Measurements from ENCODE around the gene CPA1. TPM values are rescaled to one million over a fixed set of nuclear protein-coding genes. Genes with fewer than 3 reads are reported as not detected.

CPA1 gene
- total RNA-seq, 1 donor from 2014 or later, result not detected

DNA sequence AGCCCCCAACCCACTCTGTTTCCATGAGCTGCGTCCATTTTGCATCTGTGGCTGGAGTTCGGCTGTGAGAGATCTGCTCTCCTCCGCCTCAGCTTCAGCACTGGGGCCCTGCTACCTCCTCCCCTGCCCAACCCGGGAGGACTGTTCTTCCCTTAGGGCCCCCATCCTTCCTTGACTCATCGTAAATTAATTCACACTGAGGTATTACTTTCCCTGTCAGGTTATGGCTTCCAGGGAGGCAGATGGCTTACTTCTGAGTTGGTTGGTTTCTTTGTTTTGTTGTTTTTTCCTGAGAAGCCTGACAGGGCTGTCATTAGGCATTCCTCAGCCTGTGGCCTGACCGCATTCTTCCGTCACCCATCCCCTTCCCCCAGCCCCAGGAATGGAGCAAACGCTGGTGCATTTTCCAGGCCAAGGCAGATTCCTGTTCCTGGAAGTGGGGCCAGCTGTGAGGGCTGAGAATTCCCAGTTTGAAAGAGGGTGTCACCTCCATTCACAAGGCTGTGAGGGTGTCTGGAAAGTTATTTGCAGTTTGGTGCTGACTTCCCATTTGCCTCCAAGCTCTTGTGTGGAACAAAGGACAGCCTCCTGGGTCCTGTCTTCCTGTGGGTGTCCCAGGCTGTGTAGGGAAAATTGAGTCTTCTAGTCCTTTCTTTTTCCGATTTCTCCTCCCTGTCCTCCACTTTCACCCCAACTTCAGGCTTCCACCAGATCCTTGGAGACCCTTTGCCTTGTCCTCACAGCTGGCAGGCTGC, 24.0 kb upstream of the CPA1 start:
- TF ChIP-seq, protein P1, sequence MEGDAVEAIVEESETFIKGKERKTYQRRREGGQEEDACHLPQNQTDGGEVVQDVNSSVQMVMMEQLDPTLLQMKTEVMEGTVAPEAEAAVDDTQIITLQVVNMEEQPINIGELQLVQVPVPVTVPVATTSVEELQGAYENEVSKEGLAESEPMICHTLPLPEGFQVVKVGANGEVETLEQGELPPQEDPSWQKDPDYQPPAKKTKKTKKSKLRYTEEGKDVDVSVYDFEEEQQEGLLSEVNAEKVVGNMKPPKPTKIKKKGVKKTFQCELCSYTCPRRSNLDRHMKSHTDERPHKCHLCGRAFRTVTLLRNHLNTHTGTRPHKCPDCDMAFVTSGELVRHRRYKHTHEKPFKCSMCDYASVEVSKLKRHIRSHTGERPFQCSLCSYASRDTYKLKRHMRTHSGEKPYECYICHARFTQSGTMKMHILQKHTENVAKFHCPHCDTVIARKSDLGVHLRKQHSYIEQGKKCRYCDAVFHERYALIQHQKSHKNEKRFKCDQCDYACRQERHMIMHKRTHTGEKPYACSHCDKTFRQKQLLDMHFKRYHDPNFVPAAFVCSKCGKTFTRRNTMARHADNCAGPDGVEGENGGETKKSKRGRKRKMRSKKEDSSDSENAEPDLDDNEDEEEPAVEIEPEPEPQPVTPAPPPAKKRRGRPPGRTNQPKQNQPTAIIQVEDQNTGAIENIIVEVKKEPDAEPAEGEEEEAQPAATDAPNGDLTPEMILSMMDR (conservative IDR thresholded peaks at IDR 0.05; ENCODE audit: low read depth, low read length), result no peak
- no peak overlapping the region for H3K4me3 ChIP-seq (ENCODE audit: low read depth, low read length)
- DNase-seq (ENCODE audit: low read depth), result peak; percentile 98

DNA sequence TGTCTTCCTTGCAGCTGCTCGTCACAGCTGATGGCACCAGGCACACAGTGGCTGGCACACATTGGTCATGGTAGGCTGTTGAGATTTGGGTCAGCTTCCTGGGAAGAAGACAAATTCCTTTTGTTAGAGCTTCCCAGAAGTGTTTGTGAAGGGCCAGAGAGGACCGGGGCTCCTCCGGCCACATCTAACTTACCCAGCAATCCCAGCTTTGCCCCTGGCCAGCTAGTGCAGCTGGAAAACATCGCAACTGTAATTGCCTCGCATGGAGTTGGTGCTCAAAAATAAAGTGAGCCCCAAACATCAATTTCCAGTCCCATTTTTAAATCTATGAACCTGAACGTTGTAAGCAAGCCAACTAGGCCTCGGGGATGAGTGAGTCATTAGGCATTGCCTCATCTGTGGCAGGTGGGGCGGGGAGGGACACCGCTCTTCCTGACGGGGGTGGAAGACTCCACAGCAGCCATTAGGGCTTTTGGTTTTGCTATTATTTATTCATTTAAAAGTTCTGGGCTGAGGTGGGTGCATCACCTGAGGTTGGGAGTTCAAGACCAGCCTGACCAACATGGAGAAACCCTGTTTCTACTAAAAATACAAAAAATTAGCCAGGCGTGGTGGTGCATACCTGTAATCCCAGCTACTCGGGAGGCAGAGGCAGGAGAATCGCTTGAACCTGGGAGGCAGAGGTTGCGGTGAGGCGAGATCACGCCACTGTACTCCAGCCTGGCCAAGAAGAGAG, 23.2 kb upstream of the CPA1 start:
- H3K4me3 ChIP-seq (ENCODE audit: low read depth, low read length), result no peak overlapping the region
- peak; percentile 91 for DNase-seq (ENCODE audit: low read depth)
- TF ChIP-seq, protein P1 (conservative IDR thresholded peaks at IDR 0.05; ENCODE audit: low read depth, low read length), result no peak

DNA sequence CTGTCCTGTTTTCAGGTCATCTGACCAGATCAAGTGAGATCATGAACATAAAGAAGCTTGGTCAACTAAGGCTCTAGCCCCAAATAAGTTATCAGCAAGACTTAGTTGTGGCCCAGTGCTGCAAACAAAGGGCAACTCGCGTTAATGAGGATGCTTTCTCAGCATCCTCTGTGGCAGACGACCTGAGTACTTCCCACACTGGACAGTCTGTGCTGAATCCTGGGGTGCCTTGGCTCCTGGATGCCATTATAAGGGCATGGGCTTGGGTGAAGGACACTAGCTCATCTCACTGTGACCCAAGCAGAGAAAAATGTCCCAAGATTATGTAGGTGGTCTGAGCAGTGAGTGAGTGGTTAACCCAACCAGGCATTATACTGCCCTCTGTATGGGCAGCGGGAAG, 21.8 kb upstream of the CPA1 start:
- H3K4me3 ChIP-seq (ENCODE audit: low read depth, low read length), result no peak overlapping the region
- no peak for DNase-seq (ENCODE audit: low read depth)
- TF ChIP-seq, protein P1 (conservative IDR thresholded peaks at IDR 0.05; ENCODE audit: low read depth, low read length), result no peak

DNA sequence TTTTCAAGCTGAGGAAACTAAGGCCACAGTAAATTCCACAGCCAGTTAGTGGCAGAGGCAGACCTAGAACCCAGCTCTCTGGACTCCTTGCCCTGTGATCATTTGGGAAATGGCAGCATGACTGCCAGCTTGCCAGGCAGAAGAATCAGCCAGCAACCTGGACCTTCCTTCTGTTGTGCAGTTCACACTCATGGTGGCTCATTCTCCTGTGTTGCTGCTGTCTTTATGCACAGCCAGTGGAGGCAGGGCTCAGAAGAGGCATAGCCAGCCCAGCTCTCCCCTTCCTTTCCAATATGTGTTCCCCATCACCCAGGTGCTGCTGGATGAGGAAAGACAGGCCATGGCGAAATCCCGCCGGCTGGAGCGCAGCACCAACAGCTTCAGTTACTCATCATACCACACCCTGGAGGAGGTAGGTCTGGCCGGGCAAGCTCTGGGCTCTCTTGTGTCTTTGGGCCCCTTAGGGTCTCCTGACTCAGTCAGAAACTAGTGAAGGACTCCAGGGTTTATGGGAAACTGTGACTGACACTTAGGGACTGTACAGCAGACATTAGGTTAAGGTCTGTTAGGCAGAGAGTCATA, 20.9 kb upstream of the CPA1 start:
- no peak overlapping the region for H3K4me3 ChIP-seq (ENCODE audit: low read depth, low read length)
- DNase-seq (ENCODE audit: low read depth), result no peak
- TF ChIP-seq, protein P1 (conservative IDR thresholded peaks at IDR 0.05; ENCODE audit: low read depth, low read length), result no peak

DNA sequence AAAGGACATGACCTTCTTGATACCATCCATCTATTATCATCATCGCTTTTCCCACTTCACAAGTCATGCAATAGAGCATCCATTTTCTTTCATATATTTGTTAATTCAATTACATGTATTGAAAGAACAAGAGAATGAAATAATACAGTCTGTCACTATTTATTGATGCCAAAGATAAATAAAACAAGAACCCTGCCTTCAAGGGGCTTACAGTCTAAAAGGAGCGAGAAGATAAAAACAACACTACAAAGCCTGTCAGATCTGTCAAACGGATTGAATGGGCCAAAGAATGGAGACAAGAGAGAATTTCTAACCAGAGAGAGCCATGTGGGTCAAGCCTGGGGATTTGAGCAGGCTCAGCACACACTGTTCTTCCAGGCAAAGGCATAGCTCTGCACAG, 19.8 kb upstream of the CPA1 start:
- no peak for DNase-seq (ENCODE audit: low read depth)
- no peak overlapping the region for H3K4me3 ChIP-seq (ENCODE audit: low read depth, low read length)
- TF ChIP-seq, protein P1 (conservative IDR thresholded peaks at IDR 0.05; ENCODE audit: low read depth, low read length), result no peak

DNA sequence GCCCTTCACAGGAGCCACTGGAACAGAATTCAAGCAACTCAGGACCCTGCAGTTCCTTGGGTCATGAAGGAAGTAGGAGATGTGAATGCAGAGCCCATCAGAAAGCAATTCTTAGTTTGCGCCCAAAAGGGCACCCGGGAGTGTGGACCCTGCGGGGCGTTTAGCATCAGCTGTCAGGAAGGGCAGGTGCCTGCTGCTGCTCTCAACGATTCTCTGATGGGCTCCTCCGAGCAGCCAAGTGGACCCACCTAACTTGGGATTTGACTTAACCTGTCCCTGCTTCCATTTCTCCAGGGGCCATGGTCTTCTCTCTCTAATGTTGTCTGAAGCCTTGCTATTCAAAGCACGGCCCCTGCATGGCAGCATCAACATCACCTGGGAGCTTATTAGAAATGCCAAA, 18.6 kb upstream of the CPA1 start:
- H3K4me3 ChIP-seq (ENCODE audit: low read depth, low read length), result no peak overlapping the region
- TF ChIP-seq, protein P1 (conservative IDR thresholded peaks at IDR 0.05; ENCODE audit: low read depth, low read length), result no peak
- no peak for DNase-seq (ENCODE audit: low read depth)

All from epithelial cell of proximal tubule (primary cell).